Activated CD8-positive, alpha-beta memory T cell treated with anti-CD3 and anti-CD28 coated beads, Interleukin-2, amount 10 ng/mL, durations not matched to agents 7 days and 5 days (primary cell): ENCODE results near the gene CPPED1. TPM values are rescaled to one million over a fixed set of nuclear protein-coding genes. Genes with fewer than 3 reads are reported as not detected.

ENCODE experiments used
- microRNA-seq: library from miRNA; unstranded; fragments of <30 nt; microRNA quantifications from one replicate; pipeline ENCODE4 v1.2.0, GENCODE V29; 2022
- total RNA-seq, 2 experiments: library from RNA; stranded (reverse); gene quantifications; one replicate each; pipeline ENCODE4 v1.2.3, GENCODE V29; 2021

The CPPED1 gene
- total RNA-seq, 2 experiments from 2014 or later, result 20.5 to 21.5 TPM

Small RNAs within 50 kb of the gene (microRNA-seq; reads per million reads assigned to microRNA genes)
- gene MIR4718, result not detected

Other genes with a start within 250 kb of the CPPED1 start
- under 1 TPM in 1 of 2 experiments, not detected in 1; 0.21 TPM for gene SHISA9, start 97.7 kb upstream of the CPPED1 start, total RNA-seq